Measurements from ENCODE around the gene HCST. TPM values are rescaled to one million over a fixed set of nuclear protein-coding genes. Genes with fewer than 3 reads are reported as not detected.

Gene HCST
- total and polyA plus RNA-seq, 2 of the 4 experiments (the other 2 are of a cell fraction): 1.5 TPM; not detected in 1

DNA sequence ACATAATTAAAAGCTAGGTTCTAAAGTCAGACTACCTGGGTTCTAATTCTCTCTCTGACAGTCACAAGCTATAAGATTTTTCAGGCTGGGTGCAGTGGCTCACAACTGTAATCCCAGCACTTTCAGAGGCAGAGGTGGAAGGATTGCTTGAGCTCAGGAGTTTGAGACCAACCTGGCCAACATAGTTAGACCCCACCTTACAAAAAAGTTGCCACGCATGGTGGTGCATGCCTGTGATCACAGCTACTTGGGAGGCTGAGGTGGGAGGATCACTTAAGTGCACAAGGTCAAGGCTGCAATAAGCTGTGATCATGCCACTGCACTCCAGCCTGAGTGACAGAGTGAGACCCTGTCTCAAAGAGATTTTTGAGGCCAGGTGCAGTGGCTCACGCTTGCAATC is 8.0 kb upstream of the HCST start:
- BruUV-seq (replicated peaks): no TSS peak
- POLR2A ChIA-PET (ENCODE audit: unreplicated experiment): interaction anchor here (0.5 kb wide), 1 partner anchor 257 kb away, joined by 3 read pairs; no protein-coding TSS in a partner anchor
- H3K27ac ChIP-seq (ENCODE audit: insufficient read depth, low read length): no peak overlapping the region

More for the DNA sequence above, 8.0 kb upstream of the HCST start:
- Histone ChIP-seq H3K4me3 (ENCODE audit: insufficient read depth, low read depth, low read length) (no peak overlapping the region), H2BK20ac (ENCODE audit: low read depth, low read length) (no peak overlapping the region), H3K27me3 (ENCODE audit: control insufficient read depth, insufficient read depth, low read length) (no peaks in the 10 kb centered on the region), H3K9ac (ENCODE audit: low read depth, low read length) (no peak overlapping the region), H3K56ac (ENCODE audit: extremely low read depth, insufficient read depth, low read length) (no peak overlapping the region), H3K4ac (ENCODE audit: low read depth, low read length) (no peak overlapping the region), H3K36me3 (ENCODE audit: control insufficient read depth, insufficient read depth, low read length) (peaks cover 33% of the 10 kb centered on the region), H2BK120ac (ENCODE audit: low read depth, low read length) (no peak overlapping the region), H3K9me1 (ENCODE audit: insufficient read depth, low read length) (no peaks in the 10 kb centered on the region; the same call in 1 of the 2 replicates), H2BK15ac (ENCODE audit: low read depth, low read length) (no peak overlapping the region), H2AK9ac (replicated peaks; ENCODE audit: low read depth, low read length, poor library complexity) (no peak overlapping the region), H4K91ac (ENCODE audit: insufficient read depth, low read depth, low read length) (no peak overlapping the region), H4K20me1 (ENCODE audit: insufficient read depth, low read length) (no peaks in the 10 kb centered on the region), H3K4me1 (ENCODE audit: control insufficient read depth, insufficient read depth, low read length) (0 out of 2 replicates have a peak, but pooled peaks cover 6% of the 10 kb centered on the region), H4K8ac (ENCODE audit: low read depth in 2 of 2, low read length in 2 of 2) (no peak overlapping the region), H3K18ac (ENCODE audit: low read depth, low read length) (no peak overlapping the region), H2AK5ac (ENCODE audit: low read depth, low read length) (no peak overlapping the region), H2AFZ (replicated peaks; ENCODE audit: low read length, poor library complexity) (no peak overlapping the region), H4K5ac (ENCODE audit: low read depth, low read length) (no peak overlapping the region), H3K79me1 (ENCODE audit: low read depth in 1 of 2, low read length in 2 of 2) (peaks cover 21 to 31% of the 10 kb centered on the region in 2 experiments; a peak in 3 of 4 replicates), H3K23ac (ENCODE audit: low read depth, low read length) (no peak overlapping the region), H3K9me3 (ENCODE audit: control insufficient read depth, insufficient read depth, low read length) (no peaks in the 10 kb centered on the region), H3K14ac (replicated peaks; ENCODE audit: low read depth, low read length) (no peak overlapping the region), H3K4me2 (ENCODE audit: low read depth, low read length) (no peak overlapping the region), H2BK5ac (ENCODE audit: low read depth, low read length, poor library complexity, severe bottlenecking) (no peak overlapping the region)
- WGBS, 2 experiments (ENCODE audit: extremely low coverage in 2 of 2, insufficient read length in 1 of 2): no CpG with 5 or more reads among the region's 2 CpGs
- in situ Hi-C loops (cut with MboI; ENCODE audit: low sequenced_read_pairs) (no loop called here), dilution Hi-C loops (cut with HindIII; ENCODE audit: low sequenced_read_pairs, unreplicated experiment) (no loop called here), intact Hi-C loops (cut with micrococcal nuclease) (no loop called here)
- ATAC-seq (ENCODE audit: low read depth) (no peak), DNase-seq (no peak)
- CTCF ChIA-PET: interaction anchor here (1.2 kb wide), 1 partner anchor 37 kb away, joined by 4 read pairs; no protein-coding TSS in a partner anchor
- TF ChIP-seq POLR2A (IDR thresholded peaks at IDR 0.05; ENCODE audit: low read depth, low read length): no peak
- TF ChIP-seq RFX5 (IDR thresholded peaks at IDR 0.05; ENCODE audit: low read depth, low read length): no peak
- no peak for TF ChIP-seq BHLHE40 (IDR thresholded peaks at IDR 0.05; ENCODE audit: low read depth, low read length)
- no peak for TF ChIP-seq CEBPB (IDR thresholded peaks at IDR 0.05; ENCODE audit: low read depth, low read length)
- TF ChIP-seq MAZ (IDR thresholded peaks at IDR 0.05; ENCODE audit: borderline replicate concordance, low read depth, low read length): no peak
- TF ChIP-seq CTCF (conservative IDR thresholded peaks at IDR 0.05; ENCODE audit: low read depth, low read length): no peak
- TF ChIP-seq, protein P1, sequence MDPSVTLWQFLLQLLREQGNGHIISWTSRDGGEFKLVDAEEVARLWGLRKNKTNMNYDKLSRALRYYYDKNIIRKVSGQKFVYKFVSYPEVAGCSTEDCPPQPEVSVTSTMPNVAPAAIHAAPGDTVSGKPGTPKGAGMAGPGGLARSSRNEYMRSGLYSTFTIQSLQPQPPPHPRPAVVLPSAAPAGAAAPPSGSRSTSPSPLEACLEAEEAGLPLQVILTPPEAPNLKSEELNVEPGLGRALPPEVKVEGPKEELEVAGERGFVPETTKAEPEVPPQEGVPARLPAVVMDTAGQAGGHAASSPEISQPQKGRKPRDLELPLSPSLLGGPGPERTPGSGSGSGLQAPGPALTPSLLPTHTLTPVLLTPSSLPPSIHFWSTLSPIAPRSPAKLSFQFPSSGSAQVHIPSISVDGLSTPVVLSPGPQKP (IDR thresholded peaks at IDR 0.05; ENCODE audit: borderline replicate concordance, low read depth, low read length): no peak
- no peak for TF ChIP-seq FOS (IDR thresholded peaks at IDR 0.05; ENCODE audit: low read depth, low read length)
- TF ChIP-seq MXI1 (IDR thresholded peaks at IDR 0.05; ENCODE audit: borderline replicate concordance, low read depth, low read length): no peak
- no peak for TF ChIP-seq NFE2L2 (IDR thresholded peaks at IDR 0.05; ENCODE audit: low read depth, low read length)
- no peak for TF ChIP-seq MAFK (IDR thresholded peaks at IDR 0.05; ENCODE audit: low read depth, low read length)
- no peak for TF ChIP-seq SMC3 (IDR thresholded peaks at IDR 0.05; ENCODE audit: low read depth, low read length)
- TF ChIP-seq USF2 (IDR thresholded peaks at IDR 0.05; ENCODE audit: low read depth, low read length): no peak
- TF ChIP-seq CHD1 (IDR thresholded peaks at IDR 0.05; ENCODE audit: low read depth, low read length): no peak
- TF ChIP-seq RAD21 (IDR thresholded peaks at IDR 0.05; ENCODE audit: low read length): no peak
- TF ChIP-seq RCOR1 (IDR thresholded peaks at IDR 0.05; ENCODE audit: insufficient replicate concordance, low read length): no peak

Measured in IMR-90 (cell line).